Measurements from ENCODE around the gene KNTC1. TPM values are rescaled to one million over a fixed set of nuclear protein-coding genes. Genes with fewer than 3 reads are reported as not detected.

KNTC1 gene
- total and polyA plus RNA-seq, 2 of the 13 experiments (the other 11 are each of a cell fraction or from before 2014, with no cell fraction given), result 45.1 to 57.6 TPM

DNA sequence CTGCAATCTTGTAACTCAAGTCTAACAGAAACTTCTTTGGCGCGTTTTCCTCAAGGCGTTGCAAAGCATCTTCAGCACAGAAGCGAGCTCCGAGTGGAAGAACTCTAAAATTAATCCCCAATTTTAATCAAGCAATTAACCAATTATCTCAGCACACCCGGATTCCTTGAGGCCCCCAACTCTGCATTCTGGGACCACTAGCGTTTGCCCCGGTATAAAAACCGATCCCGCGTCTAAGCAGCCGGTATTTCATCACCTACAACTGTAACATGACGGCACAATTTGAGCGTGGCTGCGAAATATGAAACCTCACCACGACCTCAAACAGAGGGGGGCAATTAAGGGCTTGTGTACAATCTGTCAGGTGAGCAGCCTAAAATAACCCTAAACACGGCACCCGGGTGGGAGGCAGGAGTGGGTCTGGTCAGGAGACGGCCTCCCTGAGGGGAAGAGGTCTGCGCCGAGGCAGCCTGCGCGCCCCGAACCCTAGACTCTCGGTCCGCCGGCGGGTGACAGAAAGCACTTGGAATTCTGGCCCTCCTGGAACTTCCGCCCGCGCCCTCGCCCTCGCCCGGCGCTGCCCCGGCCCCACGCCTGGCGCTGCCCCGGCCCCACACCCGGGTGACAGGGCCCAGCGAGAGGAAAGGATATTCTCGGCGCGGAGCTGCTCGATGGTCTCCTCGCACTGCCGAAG, 26.9 kb upstream of the KNTC1 start (continued):
- TF ChIP-seq, protein P1, sequence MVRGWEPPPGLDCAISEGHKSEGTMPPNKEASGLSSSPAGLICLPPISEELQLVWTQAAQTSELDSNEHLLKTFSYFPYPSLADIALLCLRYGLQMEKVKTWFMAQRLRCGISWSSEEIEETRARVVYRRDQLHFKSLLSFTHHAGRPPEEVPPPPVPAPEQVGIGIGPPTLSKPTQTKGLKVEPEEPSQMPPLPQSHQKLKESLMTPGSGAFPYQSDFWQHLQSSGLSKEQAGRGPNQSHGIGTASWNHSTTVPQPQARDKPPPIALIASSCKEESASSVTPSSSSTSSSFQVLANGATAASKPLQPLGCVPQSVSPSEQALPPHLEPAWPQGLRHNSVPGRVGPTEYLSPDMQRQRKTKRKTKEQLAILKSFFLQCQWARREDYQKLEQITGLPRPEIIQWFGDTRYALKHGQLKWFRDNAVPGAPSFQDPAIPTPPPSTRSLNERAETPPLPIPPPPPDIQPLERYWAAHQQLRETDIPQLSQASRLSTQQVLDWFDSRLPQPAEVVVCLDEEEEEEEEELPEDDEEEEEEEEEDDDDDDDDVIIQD (CRISPR knock-in tag; IDR thresholded peaks at IDR 0.05; ENCODE audit: low read depth), result no peak
- TF ChIP-seq ZNF564 (CRISPR knock-in tag; IDR thresholded peaks at IDR 0.05), result peak; percentile 37; the same call in 1 of the 2 replicates
- TF ChIP-seq CC2D1A (CRISPR knock-in tag; IDR thresholded peaks at IDR 0.05), result no peak
- TF ChIP-seq, protein P2, sequence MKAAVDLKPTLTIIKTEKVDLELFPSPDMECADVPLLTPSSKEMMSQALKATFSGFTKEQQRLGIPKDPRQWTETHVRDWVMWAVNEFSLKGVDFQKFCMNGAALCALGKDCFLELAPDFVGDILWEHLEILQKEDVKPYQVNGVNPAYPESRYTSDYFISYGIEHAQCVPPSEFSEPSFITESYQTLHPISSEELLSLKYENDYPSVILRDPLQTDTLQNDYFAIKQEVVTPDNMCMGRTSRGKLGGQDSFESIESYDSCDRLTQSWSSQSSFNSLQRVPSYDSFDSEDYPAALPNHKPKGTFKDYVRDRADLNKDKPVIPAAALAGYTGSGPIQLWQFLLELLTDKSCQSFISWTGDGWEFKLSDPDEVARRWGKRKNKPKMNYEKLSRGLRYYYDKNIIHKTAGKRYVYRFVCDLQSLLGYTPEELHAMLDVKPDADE (CRISPR knock-in tag; IDR thresholded peaks at IDR 0.05), result no peak
- TF ChIP-seq RBFOX2 (IDR thresholded peaks at IDR 0.05; ENCODE audit: low read depth, low read length), result peak; percentile 88
- no peak for TF ChIP-seq NFYB (CRISPR knock-in tag; IDR thresholded peaks at IDR 0.05)
- 0 out of 2 replicates have a peak, but pooled peaks have one; percentile 60 for TF ChIP-seq NKX3-1 (CRISPR knock-in tag; IDR thresholded peaks at IDR 0.05)
- peak; percentile 42; the same call in 1 of the 2 replicates for TF ChIP-seq SRY (CRISPR knock-in tag; IDR thresholded peaks at IDR 0.05)
- no peak for TF ChIP-seq YY1 (IDR thresholded peaks at IDR 0.05; ENCODE audit: insufficient read depth, insufficient replicate concordance, low read depth, low read length)
- TF ChIP-seq ZNF253 (CRISPR knock-in tag; IDR thresholded peaks at IDR 0.05; ENCODE audit: borderline replicate concordance), result 0 out of 2 replicates have a peak, but pooled peaks have one; percentile 9
- TF ChIP-seq, protein P3, sequence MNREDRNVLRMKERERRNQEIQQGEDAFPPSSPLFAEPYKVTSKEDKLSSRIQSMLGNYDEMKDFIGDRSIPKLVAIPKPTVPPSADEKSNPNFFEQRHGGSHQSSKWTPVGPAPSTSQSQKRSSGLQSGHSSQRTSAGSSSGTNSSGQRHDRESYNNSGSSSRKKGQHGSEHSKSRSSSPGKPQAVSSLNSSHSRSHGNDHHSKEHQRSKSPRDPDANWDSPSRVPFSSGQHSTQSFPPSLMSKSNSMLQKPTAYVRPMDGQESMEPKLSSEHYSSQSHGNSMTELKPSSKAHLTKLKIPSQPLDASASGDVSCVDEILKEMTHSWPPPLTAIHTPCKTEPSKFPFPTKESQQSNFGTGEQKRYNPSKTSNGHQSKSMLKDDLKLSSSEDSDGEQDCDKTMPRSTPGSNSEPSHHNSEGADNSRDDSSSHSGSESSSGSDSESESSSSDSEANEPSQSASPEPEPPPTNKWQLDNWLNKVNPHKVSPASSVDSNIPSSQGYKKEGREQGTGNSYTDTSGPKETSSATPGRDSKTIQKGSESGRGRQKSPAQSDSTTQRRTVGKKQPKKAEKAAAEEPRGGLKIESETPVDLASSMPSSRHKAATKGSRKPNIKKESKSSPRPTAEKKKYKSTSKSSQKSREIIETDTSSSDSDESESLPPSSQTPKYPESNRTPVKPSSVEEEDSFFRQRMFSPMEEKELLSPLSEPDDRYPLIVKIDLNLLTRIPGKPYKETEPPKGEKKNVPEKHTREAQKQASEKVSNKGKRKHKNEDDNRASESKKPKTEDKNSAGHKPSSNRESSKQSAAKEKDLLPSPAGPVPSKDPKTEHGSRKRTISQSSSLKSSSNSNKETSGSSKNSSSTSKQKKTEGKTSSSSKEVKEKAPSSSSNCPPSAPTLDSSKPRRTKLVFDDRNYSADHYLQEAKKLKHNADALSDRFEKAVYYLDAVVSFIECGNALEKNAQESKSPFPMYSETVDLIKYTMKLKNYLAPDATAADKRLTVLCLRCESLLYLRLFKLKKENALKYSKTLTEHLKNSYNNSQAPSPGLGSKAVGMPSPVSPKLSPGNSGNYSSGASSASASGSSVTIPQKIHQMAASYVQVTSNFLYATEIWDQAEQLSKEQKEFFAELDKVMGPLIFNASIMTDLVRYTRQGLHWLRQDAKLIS (CRISPR knock-in tag; IDR thresholded peaks at IDR 0.05), result no peak
- TF ChIP-seq, protein P4, sequence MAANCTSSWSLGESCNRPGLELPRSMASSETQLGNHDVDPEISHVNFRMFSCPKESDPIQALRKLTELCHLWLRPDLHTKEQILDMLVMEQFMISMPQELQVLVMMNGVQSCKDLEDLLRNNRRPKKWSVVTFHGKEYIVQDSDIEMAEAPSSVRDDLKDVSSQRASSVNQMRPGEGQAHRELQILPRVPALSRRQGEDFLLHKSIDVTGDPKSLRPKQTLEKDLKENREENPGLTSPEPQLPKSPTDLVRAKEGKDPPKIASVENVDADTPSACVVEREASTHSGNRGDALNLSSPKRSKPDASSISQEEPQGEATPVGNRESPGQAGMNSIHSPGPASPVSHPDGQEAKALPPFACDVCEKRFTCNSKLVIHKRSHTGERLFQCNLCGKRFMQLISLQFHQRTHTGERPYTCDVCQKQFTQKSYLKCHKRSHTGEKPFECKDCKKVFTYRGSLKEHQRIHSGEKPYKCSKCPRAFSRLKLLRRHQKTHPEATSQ (CRISPR knock-in tag; IDR thresholded peaks at IDR 0.05; ENCODE audit: borderline replicate concordance), result 0 out of 2 replicates have a peak, but pooled peaks have one; percentile 31
- no peak for TF ChIP-seq CENPT (CRISPR knock-in tag; IDR thresholded peaks at IDR 0.05; ENCODE audit: low read depth)
- TF ChIP-seq SOX13 (IDR thresholded peaks at IDR 0.05), result no peak
- no peak for TF ChIP-seq SOX13 (CRISPR knock-in tag; conservative IDR thresholded peaks at IDR 0.05 in 1 of 2, IDR thresholded peaks at IDR 0.05 in 1 of 2)
- TF ChIP-seq HOXA9 (CRISPR knock-in tag; IDR thresholded peaks at IDR 0.05; ENCODE audit: borderline replicate concordance), result no peak; the same call in 1 of the 2 replicates
- TF ChIP-seq ZNF160 (CRISPR knock-in tag; IDR thresholded peaks at IDR 0.05), result 0 out of 2 replicates have a peak, but pooled peaks have one; percentile 5
- TF ChIP-seq MEIS2 (CRISPR knock-in tag; IDR thresholded peaks at IDR 0.05), result peak; percentile 60; the same call in 1 of the 2 replicates
- no peak for TF ChIP-seq ZNF556 (CRISPR knock-in tag; IDR thresholded peaks at IDR 0.05; ENCODE audit: borderline replicate concordance)

Data from HepG2 (cell line).